CD4-positive, CD25-positive, alpha-beta regulatory T cell (primary cell): ENCODE results near the gene DPH2. TPM values are rescaled to one million over a fixed set of nuclear protein-coding genes. Genes with fewer than 3 reads are reported as not detected.

ENCODE experiments used
- ATAC-seq, 2 donors: fragments of 150-1000 bp; cut with Tn5 transposase; one replicate each; pipeline ENCODE4 v1.10.0; 2021; ENCODE audit warnings: low read depth in 2 of 2, moderate number of reproducible peaks in 2 of 2, moderate library complexity in 1 of 2
- DNase-seq, 3 donors: peaks; one replicate each; pipeline versions ENCODE4 v3.0.0 to v3.0.0-alpha.2; 2012 to 2022; ENCODE audit warnings: mixed read lengths in 1 of 3
- H3K27ac ChIP-seq: one replicate; pipeline ENCODE4 v1.7.0; 2013; ENCODE audit warnings: mild to moderate bottlenecking, low read length; ENCODE audit not compliant: insufficient read depth, poor library complexity, severe bottlenecking
- H3K27me3 ChIP-seq: one replicate; pipeline ENCODE4 v1.7.0; 2013; ENCODE audit warnings: low read length; ENCODE audit not compliant: control insufficient read depth, insufficient read depth
- H3K36me3 ChIP-seq: one replicate; pipeline ENCODE4 v1.7.0; 2013; ENCODE audit warnings: mild to moderate bottlenecking, low read length, moderate library complexity; ENCODE audit not compliant: control insufficient read depth, insufficient read depth
- H3K4me1 ChIP-seq: 2 replicates; pipeline ENCODE4 v1.7.0; 2013; ENCODE audit warnings: mild to moderate bottlenecking, low read length; ENCODE audit not compliant: insufficient read depth, control insufficient read depth, poor library complexity, severe bottlenecking
- H3K4me3 ChIP-seq: one replicate; pipeline ENCODE4 v1.7.0; 2013; ENCODE audit warnings: low read depth, mild to moderate bottlenecking, low read length, moderate library complexity
- H3K9me3 ChIP-seq, 2 experiments: 1 replicate in 1 of 2; 2 replicates in 1 of 2; pipeline ENCODE4 v1.7.0; 2013; ENCODE audit warnings: low read length in 2 of 2, mild to moderate bottlenecking in 1 of 2, moderate library complexity in 1 of 2; ENCODE audit not compliant: control insufficient read depth in 2 of 2
- H3K27ac Mint-ChIP-seq, 3 donors: one replicate each; pipeline ENCODE4 v1.8.0; 2020 to 2022; ENCODE audit warnings: mild to moderate bottlenecking in 3 of 3, mixed read lengths in 3 of 3, moderate library complexity in 2 of 3
- H3K27me3 Mint-ChIP-seq: one replicate; pipeline ENCODE4 v1.8.0; 2022; ENCODE audit warnings: mild to moderate bottlenecking, mixed read lengths
- H3K36me3 Mint-ChIP-seq: one replicate; pipeline ENCODE4 v1.8.0; 2020; ENCODE audit warnings: mixed read lengths
- H3K4me1 Mint-ChIP-seq, 4 donors: one replicate each; pipeline ENCODE4 v1.8.0; 2020 to 2022; ENCODE audit warnings: mixed read lengths in 4 of 4, mild to moderate bottlenecking in 1 of 4
- H3K4me3 Mint-ChIP-seq, 4 donors: one replicate each; pipeline ENCODE4 v1.8.0; 2020 to 2022; ENCODE audit warnings: mild to moderate bottlenecking in 4 of 4, mixed read lengths in 4 of 4, moderate library complexity in 3 of 4
- H3K9me3 Mint-ChIP-seq, 7 donors: one replicate each; pipeline ENCODE4 v1.8.0; 2020 to 2022; ENCODE audit warnings: mixed read lengths in 7 of 7, mild to moderate bottlenecking in 3 of 7, moderate library complexity in 2 of 7
- polyA plus RNA-seq, 4 donors: library from polyadenylated mRNA; unstranded; fragments of 300-500 nt; fragmentation: Illumina TruSeq; gene quantifications; one replicate each; pipeline ENCODE4 v1.2.3, GENCODE V29; 2021
- total RNA-seq: library from RNA; stranded (reverse); gene quantifications from one replicate; pipeline ENCODE4 v1.2.3, GENCODE V29; 2022

The DPH2 gene
- total and polyA plus RNA-seq, 5 donors from 2014 or later = 17.2 to 25.0 (median 18.9) TPM

DNA sequence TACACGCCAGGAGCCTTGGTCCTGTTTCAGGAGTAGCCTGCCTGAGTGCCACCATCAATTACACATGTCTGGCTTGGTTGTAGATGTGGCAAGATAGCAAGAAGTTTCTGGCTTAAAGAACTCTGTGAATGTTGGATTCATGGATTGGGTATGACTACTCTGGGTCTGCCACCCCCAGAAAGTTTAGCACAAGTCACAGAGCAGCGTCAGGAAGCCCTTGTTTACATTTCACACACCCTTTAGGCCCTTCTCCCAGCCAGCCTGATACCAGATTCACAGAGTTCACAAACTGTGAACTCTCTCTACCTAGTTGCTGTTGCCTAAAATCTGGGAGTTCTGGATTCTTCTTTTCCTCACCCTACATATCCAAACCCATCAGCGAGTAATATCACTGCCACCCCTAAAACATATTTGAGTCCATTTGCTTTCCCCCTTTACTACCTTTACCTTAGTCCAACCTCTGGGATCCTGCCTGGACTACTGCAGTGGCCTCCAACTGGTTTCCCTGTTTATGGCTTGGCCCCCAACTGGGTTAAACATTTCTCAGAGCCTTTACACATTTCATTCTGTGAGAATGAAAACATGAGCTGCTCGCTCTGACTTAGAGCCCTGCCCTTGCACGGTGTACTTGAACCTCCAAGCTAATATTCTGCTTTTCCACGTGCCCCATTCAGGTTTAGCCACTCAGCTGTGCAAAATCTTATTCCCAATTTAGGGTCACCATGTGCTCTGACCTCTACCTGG, 17.5 kb downstream of the DPH2 start:
- no peaks in the 10 kb centered on the region for H3K36me3 ChIP-seq
- Mint-ChIP-seq H3K27me3 (no peaks in the 10 kb centered on the region), H3K4me3 (no peak overlapping the region), H3K36me3 (no peaks in the 10 kb centered on the region), H3K9me3 (no peaks in the 10 kb centered on the region), H3K27ac (no peak overlapping the region), H3K4me1 (peaks cover 0 to 16% (median 3%) of the 10 kb centered on the region in 4 donors)
- no peaks in the 10 kb centered on the region for H3K9me3 ChIP-seq
- peaks cover 13% of the 10 kb centered on the region for H3K4me1 ChIP-seq
- no peaks in the 10 kb centered on the region for H3K27me3 ChIP-seq
- no peak for ATAC-seq
- H3K27ac ChIP-seq = no peak overlapping the region
- no peak for DNase-seq
- H3K4me3 ChIP-seq = no peak overlapping the region

GRCh38 chr1:43990271-43991199, 20.7 kb downstream of the DPH2 start:
- Histone ChIP-seq H3K27ac (no peak overlapping the region), H3K4me3 (peak overlapping the region; percentile 46), H3K36me3 (no peaks in the 10 kb centered on the region), H3K27me3 (no peaks in the 10 kb centered on the region), H3K9me3 (no peaks in the 10 kb centered on the region), H3K4me1 (peaks cover 16% of the 10 kb centered on the region)
- Mint-ChIP-seq H3K4me3 (peak overlapping the region; percentile 90 to 97 (median 94)), H3K9me3 (no peaks in the 10 kb centered on the region), H3K36me3 (no peaks in the 10 kb centered on the region), H3K4me1 (peaks cover 2 to 14% (median 6%) of the 10 kb centered on the region in 4 donors), H3K27ac (peak overlapping the region in 1 of 3 donors; percentile 90), H3K27me3 (no peaks in the 10 kb centered on the region)
- ATAC-seq = no peak
- DNase-seq = no peak

- Histone ChIP-seq H3K4me1 (peaks cover 16% of the 10 kb centered on the region), H3K27me3 (no peaks in the 10 kb centered on the region), H3K9me3 (no peaks in the 10 kb centered on the region), H3K36me3 (no peaks in the 10 kb centered on the region), H3K27ac (peak overlapping the region; percentile 57), H3K4me3 (peak overlapping the region; percentile 46)
- H3K4me1 Mint-ChIP-seq = peaks cover 2 to 14% (median 6%) of the 10 kb centered on the region in 4 donors
- ATAC-seq = no peak
- no peak for DNase-seq
- no peaks in the 10 kb centered on the region for H3K9me3 Mint-ChIP-seq
- peak overlapping the region; percentile 90 to 97 (median 94) for H3K4me3 Mint-ChIP-seq
- no peaks in the 10 kb centered on the region for H3K36me3 Mint-ChIP-seq
- peak overlapping the region in 2 of 3 donors; percentile 49 to 90 for H3K27ac Mint-ChIP-seq
- no peaks in the 10 kb centered on the region for H3K27me3 Mint-ChIP-seq
Measured at GRCh38 chr1:43991200-43991475, 21.3 kb downstream of the DPH2 start.

- H3K4me1 ChIP-seq = peaks cover 16% of the 10 kb centered on the region
- DNase-seq (peak; percentile 71 to 75 (median 72)), ATAC-seq (peak; percentile 79 to 81)
- no peaks in the 10 kb centered on the region for H3K36me3 Mint-ChIP-seq
- H3K4me3 Mint-ChIP-seq = peak within 1 kb of the TSS; percentile 90 to 97 (median 94)
- peak within 1 kb of the TSS; percentile 57 for H3K27ac ChIP-seq
- H3K27me3 Mint-ChIP-seq = no peaks in the 10 kb centered on the region
- no peaks in the 10 kb centered on the region for H3K27me3 ChIP-seq
- no peaks in the 10 kb centered on the region for H3K9me3 ChIP-seq
- no peaks in the 10 kb centered on the region for H3K36me3 ChIP-seq
- H3K4me3 ChIP-seq = peak within 1 kb of the TSS; percentile 46
- no peaks in the 10 kb centered on the region for H3K9me3 Mint-ChIP-seq
- H3K27ac Mint-ChIP-seq = peak within 1 kb of the TSS in 2 of 3 donors; percentile 49 to 90
- peaks cover 2 to 14% (median 6%) of the 10 kb centered on the region in 4 donors for H3K4me1 Mint-ChIP-seq
Measured at GRCh38 chr1:43991476-43992231, 21.8 kb downstream of the DPH2 start, which contains the start of gene CCDC24. Gene CCDC24 (plus strand): TSS chr1:43991599. CDS start chr1:43991879, 280 bp downstream.

GRCh38 chr1:43992232-43992995, 22.6 kb downstream of the DPH2 start:
- H3K4me1 Mint-ChIP-seq = peaks cover 2 to 14% (median 6%) of the 10 kb centered on the region in 4 donors
- H3K27me3 Mint-ChIP-seq = no peaks in the 10 kb centered on the region
- H3K36me3 Mint-ChIP-seq = no peaks in the 10 kb centered on the region
- H3K9me3 Mint-ChIP-seq = no peaks in the 10 kb centered on the region
- DNase-seq = no peak
- peak overlapping the region in 2 of 3 donors; percentile 36 to 49 for H3K27ac Mint-ChIP-seq
- peak overlapping the region; percentile 90 to 95 (median 92) for H3K4me3 Mint-ChIP-seq
- Histone ChIP-seq H3K36me3 (no peaks in the 10 kb centered on the region), H3K4me3 (no peak overlapping the region), H3K27me3 (no peaks in the 10 kb centered on the region), H3K4me1 (peaks cover 16% of the 10 kb centered on the region), H3K9me3 (no peaks in the 10 kb centered on the region), H3K27ac (no peak overlapping the region)
- no peak for ATAC-seq

DNA sequence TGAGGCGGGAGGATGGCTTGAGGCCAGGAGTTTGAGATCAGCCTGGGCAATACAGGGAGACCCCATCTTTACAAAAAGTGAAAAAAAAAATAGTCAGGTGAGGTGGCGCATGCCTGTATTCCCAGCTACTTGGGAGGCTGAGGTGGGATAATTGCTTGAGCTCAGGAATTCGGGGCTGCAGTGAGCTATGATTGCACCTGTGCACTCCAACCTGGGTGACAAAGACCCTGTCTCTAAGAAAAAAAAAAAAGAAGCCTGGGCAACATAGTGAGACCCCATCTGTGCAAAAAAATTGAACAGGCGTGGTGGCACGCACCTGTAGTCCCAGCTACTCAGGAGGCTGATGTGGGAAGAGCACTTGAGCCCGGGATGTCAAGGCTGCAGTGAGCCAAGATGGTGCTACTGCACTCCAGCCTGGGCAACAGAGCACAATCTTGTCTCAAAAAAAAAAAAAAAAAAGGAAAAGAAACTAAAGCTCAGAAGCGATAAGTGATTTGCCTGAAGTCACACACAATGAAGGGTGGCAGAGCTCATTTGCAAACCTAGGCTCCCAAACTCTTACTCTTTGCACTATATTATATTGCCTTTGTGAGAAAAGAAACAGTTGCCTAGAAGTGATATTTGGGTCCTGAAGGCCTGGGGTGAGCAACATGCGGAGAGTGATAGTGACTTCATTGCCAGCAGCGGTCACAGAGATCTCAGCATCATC, 23.6 kb downstream of the DPH2 start:
- DNase-seq (no peak), ATAC-seq (no peak)
- H3K4me3 ChIP-seq = no peak overlapping the region
- H3K4me1 ChIP-seq = peaks cover 16% of the 10 kb centered on the region
- H3K36me3 ChIP-seq = no peaks in the 10 kb centered on the region
- no peaks in the 10 kb centered on the region for H3K9me3 Mint-ChIP-seq
- no peaks in the 10 kb centered on the region for H3K27me3 ChIP-seq
- peaks cover 2 to 14% (median 6%) of the 10 kb centered on the region in 4 donors for H3K4me1 Mint-ChIP-seq
- H3K36me3 Mint-ChIP-seq = no peaks in the 10 kb centered on the region
- no peaks in the 10 kb centered on the region for H3K9me3 ChIP-seq
- H3K27me3 Mint-ChIP-seq = no peaks in the 10 kb centered on the region
- peak overlapping the region in 3 of 4 donors; percentile 90 to 95 (median 93) for H3K4me3 Mint-ChIP-seq
- H3K27ac ChIP-seq = no peak overlapping the region
- peak overlapping the region in 1 of 3 donors; percentile 39 for H3K27ac Mint-ChIP-seq
